OCI-LY1 (cell line): ENCODE results near the gene FOSB.

ENCODE experiments used
- H2AFZ ChIP-seq: fragments of 200-600 bp; sonication (generic), shearing (Covaris generic); 2 replicates; pipeline ENCODE4 v1.6.0; 2014; ENCODE audit warnings: antibody characterized with exemption, mild to moderate bottlenecking, low read length
- H3F3A ChIP-seq: fragments of 200-600 bp; sonication (generic), shearing (Covaris generic); 2 replicates; pipeline ENCODE4 v1.6.0; 2014; ENCODE audit warnings: mild to moderate bottlenecking, antibody characterized with exemption, low read length, moderate library complexity; ENCODE audit not compliant: insufficient read depth
- H3K27ac ChIP-seq: fragments of 200-600 bp; sonication (generic); 2 replicates; pipeline ENCODE4 v1.5.1; 2014; ENCODE audit warnings: low read length, mixed run types, mild to moderate bottlenecking, low read depth; ENCODE audit not compliant: poor library complexity, severe bottlenecking
- H3K27me3 ChIP-seq: fragments of 200-600 bp; sonication (generic); 2 replicates; pipeline ENCODE4 v1.6.0; 2014; ENCODE audit warnings: antibody characterized with exemption, mild to moderate bottlenecking, low read length, moderate library complexity; ENCODE audit not compliant: insufficient read depth
- H3K36me3 ChIP-seq: fragments of 200-600 bp; sonication (generic); 2 replicates; pipeline ENCODE4 v1.6.1; 2014; ENCODE audit warnings: mild to moderate bottlenecking, antibody characterized with exemption, low read length, moderate library complexity, mixed read lengths; ENCODE audit not compliant: insufficient read depth
- H3K4me1 ChIP-seq: fragments of 200-600 bp; sonication (generic); 2 replicates; pipeline ENCODE4 v1.5.1; 2014; ENCODE audit warnings: mild to moderate bottlenecking, low read length, moderate library complexity; ENCODE audit not compliant: insufficient read depth, severe bottlenecking
- H3K4me2 ChIP-seq: fragments of 200-600 bp; sonication (generic), shearing (Covaris generic); 2 replicates; pipeline ENCODE4 v1.6.1; 2014; ENCODE audit warnings: low read length
- H3K4me3 ChIP-seq: fragments of 200-600 bp; sonication (generic); 2 replicates; pipeline ENCODE4 v1.5.1; 2014; ENCODE audit warnings: low read length, low read depth, mild to moderate bottlenecking, mixed read lengths; ENCODE audit not compliant: poor library complexity, severe bottlenecking
- H3K79me2 ChIP-seq: fragments of 200-600 bp; shearing (Covaris generic); 2 replicates; pipeline ENCODE4 v1.6.1; 2016; ENCODE audit warnings: mixed run types, low read length, mixed read lengths; ENCODE audit not compliant: insufficient read depth
- H3K9ac ChIP-seq: fragments of 200-600 bp; sonication (generic), shearing (Covaris generic); 2 replicates; pipeline ENCODE4 v1.6.1; 2014; ENCODE audit warnings: mild to moderate bottlenecking, low read length, mixed read lengths
- H3K9me2 ChIP-seq: fragments of 200-600 bp; sonication (generic), shearing (Covaris generic); 2 replicates; pipeline ENCODE4 v1.6.1; 2014; ENCODE audit warnings: low read depth, mild to moderate bottlenecking, low read length, mixed read lengths
- H3K9me3 ChIP-seq: fragments of 200-600 bp; shearing (Covaris generic); 2 replicates; pipeline ENCODE4 v1.6.1; 2014; ENCODE audit warnings: low read length, mixed read lengths
- H4K20me1 ChIP-seq: fragments of 200-600 bp; sonication (generic), shearing (Covaris generic); 2 replicates; pipeline ENCODE4 v1.6.0; 2016; ENCODE audit warnings: mild to moderate bottlenecking, low read length; ENCODE audit not compliant: insufficient read depth
- CTCF ChIP-seq: fragments of 200-600 bp; sonication (generic), shearing (Covaris generic); IDR thresholded peaks from 2 replicates; pipeline ENCODE4 v1.5.1; 2017; ENCODE audit warnings: mild to moderate bottlenecking, antibody characterized with exemption, low read length, moderate library complexity, mixed read lengths
- EZH2 ChIP-seq: fragments of 200-600 bp; sonication (generic), shearing (Covaris generic); IDR thresholded peaks from 2 replicates; pipeline ENCODE4 v1.8.0; 2017; ENCODE audit warnings: borderline replicate concordance, mixed run types, mild to moderate bottlenecking, antibody characterized with exemption, low read length, moderate library complexity, mixed read lengths

FOSB gene

GRCh38 chr19:45517238-45517637 lies 49.4 kb downstream of the FOSB start:
- H3K9me2 ChIP-seq = no peaks in the 10 kb centered on the region
- no peaks in the 10 kb centered on the region for H3F3A ChIP-seq
- no peak overlapping the region for H3K4me3 ChIP-seq
- H3K9ac ChIP-seq = no peak overlapping the region
- H3K79me2 ChIP-seq = no peaks in the 10 kb centered on the region
- H3K27ac ChIP-seq = no peak overlapping the region
- H3K4me2 ChIP-seq = no peak overlapping the region
- peaks cover 34% of the 10 kb centered on the region for H3K4me1 ChIP-seq
- H3K36me3 ChIP-seq = peaks cover 26% of the 10 kb centered on the region; the same call in 1 of the 2 replicates
- H4K20me1 ChIP-seq = no peaks in the 10 kb centered on the region
- H3K9me3 ChIP-seq = no peaks in the 10 kb centered on the region
- no peak overlapping the region for H2AFZ ChIP-seq
- H3K27me3 ChIP-seq = no peaks in the 10 kb centered on the region
- TF ChIP-seq EZH2 (no peak), CTCF (no peak)

DNA sequence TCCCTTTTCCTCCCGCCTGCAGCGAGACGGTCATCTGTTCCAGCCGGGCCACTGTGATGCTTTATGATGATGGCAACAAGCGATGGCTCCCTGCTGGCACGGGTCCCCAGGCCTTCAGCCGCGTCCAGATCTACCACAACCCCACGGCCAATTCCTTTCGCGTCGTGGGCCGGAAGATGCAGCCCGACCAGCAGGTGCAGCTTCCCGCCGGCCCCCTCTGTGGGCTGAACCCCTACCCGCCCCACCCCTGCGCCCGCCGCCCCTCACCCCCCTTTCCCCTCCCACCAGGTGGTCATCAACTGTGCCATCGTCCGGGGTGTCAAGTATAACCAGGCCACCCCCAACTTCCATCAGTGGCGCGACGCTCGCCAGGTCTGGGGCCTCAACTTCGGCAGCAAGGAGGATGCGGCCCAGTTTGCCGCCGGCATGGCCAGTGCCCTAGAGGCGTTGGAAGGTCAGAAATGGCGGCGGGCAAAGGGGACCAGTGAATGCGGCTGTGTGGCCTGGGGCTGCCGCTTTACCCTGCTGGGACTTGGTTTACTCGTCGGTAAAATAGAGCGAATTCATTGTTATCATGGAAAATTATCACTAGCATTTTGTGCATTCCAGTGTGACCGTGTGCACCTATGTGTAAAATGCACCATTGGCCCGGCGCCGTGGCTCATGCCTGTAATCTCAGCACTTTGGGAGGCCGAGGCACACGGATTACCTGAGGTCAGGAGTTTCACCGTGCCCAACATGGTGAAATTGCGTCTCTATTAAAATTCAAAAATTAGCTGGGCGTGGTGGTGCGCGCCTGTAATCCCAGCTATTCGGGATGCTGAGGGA lies 50.1 kb downstream of the FOSB start:
- Histone ChIP-seq H3K4me2 (no peak overlapping the region), H3K27me3 (no peaks in the 10 kb centered on the region), H3K79me2 (no peaks in the 10 kb centered on the region), H3K4me3 (no peak overlapping the region), H3K9ac (no peak overlapping the region), H3K36me3 (peaks cover 26% of the 10 kb centered on the region; the same call in 1 of the 2 replicates), H2AFZ (no peak overlapping the region), H3K4me1 (peaks cover 30% of the 10 kb centered on the region), H4K20me1 (no peaks in the 10 kb centered on the region), H3K27ac (no peak overlapping the region), H3K9me2 (no peaks in the 10 kb centered on the region), H3K9me3 (no peaks in the 10 kb centered on the region), H3F3A (no peaks in the 10 kb centered on the region)
- TF ChIP-seq EZH2 = no peak
- TF ChIP-seq CTCF = no peak

DNA sequence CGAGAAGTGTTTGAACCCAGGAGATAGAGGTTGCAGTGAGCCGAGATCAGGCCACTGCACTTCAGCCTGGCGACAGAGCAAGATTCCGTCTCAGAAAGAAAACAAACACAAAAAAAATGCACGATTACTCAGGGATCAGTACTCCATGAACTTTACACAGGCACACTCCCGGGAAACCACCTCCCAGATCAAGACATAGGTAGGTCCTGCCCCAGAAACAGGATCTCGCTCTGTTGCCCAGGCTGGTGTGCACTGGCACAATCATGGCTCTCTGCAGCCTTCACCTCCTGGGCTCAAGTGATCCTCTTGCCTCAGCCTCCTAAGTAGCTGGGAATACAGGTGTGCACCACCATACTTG lies 50.7 kb downstream of the FOSB start:
- H4K20me1 ChIP-seq = no peaks in the 10 kb centered on the region
- H3K27ac ChIP-seq = no peak overlapping the region
- H3K9me3 ChIP-seq = no peaks in the 10 kb centered on the region
- H3K9me2 ChIP-seq = no peaks in the 10 kb centered on the region
- no peaks in the 10 kb centered on the region for H3K27me3 ChIP-seq
- peaks cover 26% of the 10 kb centered on the region; the same call in 1 of the 2 replicates for H3K36me3 ChIP-seq
- H3K79me2 ChIP-seq = no peaks in the 10 kb centered on the region
- no peak overlapping the region for H3K4me2 ChIP-seq
- H3K9ac ChIP-seq = no peak overlapping the region
- H3K4me1 ChIP-seq = peaks cover 25% of the 10 kb centered on the region
- no peak for TF ChIP-seq EZH2
- no peak for TF ChIP-seq CTCF
- H2AFZ ChIP-seq = no peak overlapping the region
- H3K4me3 ChIP-seq = no peak overlapping the region
- no peaks in the 10 kb centered on the region for H3F3A ChIP-seq
